Nucleus accumbens (tissue), 56 donors: Measurements from ENCODE around the gene PLD3.
"Not testable (repeated sequence)": the region's sequence is repeated elsewhere in the genome, so short reads cannot be mapped to it uniquely, and the experiment has no call there.

Experiments used
- DNase-seq, 56 donors: peaks; one replicate each; lab custom pipeline; 2025; lab: John Stamatoyannopoulos, UW

Gene PLD3

DNA sequence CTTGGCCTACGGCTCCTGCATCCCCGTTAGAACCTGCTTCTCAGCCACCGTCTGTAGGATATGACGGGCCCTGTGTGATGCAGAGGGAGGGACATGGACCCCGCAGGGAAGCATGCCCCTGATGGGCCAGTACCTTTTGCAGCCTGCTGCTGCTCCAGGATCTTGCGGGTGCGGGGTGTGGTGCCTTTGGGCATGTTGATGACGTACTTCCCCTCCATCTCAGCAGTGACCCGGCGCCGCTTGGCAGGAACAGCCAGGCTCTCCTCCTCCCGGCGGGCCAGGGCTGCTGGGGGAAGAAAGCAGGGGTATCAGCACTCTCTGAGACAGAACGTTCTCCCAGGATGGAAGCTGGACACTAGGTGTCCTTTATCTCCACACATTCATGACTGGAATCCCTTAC, 22.3 kb upstream of the PLD3 start:
- DNase-seq = no peak

DNA sequence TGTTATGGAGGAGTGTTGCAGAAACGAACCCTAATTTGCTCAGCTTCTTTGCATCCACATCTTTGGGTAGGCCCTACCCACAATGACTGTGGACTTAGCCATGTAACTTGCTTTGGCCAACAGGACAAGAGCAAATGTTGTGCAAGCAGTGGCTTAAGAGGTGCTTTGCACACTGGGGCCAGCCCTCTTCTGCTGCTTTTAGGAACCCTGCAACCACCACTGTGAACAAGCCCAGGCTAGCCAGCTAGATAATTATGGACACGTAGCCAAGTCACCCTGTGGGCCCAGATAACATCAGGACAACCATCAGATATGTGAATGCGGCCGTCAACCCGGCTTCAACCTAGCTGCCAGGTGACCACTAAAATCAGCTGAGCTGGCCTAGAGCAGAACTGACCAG, 17.4 kb upstream of the PLD3 start:
- DNase-seq = no peak

DNA sequence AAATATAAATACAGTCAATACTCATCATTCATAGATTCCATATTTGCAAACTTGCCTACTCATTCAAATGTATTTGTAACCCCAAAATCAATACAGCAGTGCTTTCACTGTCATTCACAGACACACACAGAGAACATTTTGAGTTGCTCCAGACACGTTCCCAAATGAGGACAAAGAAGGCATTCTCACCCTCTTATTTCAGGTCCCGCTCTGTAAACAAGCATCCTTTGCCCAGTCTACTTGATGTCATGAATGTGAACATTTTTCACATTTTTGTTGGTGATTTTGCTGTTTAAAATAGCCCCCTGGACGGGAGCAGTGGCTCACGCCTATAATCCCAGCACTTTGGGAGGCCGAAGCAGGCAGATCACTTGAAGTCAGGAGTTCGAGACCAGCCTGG, 15.8 kb upstream of the PLD3 start:
- peak in 11 of 56 donors; percentile 2 to 14 (median 6) for DNase-seq

DNA sequence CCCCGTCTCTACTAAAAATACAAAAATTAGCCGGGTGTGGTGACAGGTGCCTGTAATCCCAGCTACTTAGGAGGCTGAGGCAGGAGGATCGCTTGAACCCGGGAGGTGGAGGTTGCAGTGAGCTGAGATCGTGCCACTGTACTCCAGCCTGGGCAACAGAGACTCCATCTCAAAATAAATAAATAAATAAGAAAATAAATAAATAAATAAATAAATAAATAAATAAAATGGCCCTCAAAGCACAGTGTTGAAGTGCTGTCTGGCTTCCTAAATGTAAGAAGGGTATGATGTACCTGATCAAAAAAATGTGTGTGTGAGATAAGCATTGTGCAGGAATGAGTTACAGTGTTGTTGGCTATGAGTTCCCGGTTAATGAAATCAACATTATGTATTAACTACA, 15.4 kb upstream of the PLD3 start:
- DNase-seq = not testable (repeated sequence)

DNA sequence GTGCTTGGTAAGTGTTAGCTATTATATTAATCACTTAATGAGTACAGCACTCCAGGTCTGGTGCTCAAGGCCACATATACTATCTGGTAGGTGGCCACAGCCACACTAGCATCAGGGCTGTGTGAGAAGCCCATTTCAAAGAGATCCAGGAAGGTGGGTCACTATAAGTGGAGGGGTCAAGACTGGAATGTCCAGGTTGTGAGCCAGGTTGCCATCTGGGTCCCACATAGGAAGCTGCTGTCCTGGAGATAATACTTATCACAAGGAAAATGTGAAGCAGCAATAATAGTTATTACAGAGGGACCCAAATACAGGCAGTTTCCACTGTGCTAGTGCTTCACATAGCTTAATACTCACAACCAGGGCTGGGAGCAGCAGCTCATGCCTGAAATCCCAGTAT, 13.4 kb upstream of the PLD3 start:
- DNase-seq = no peak

DNA sequence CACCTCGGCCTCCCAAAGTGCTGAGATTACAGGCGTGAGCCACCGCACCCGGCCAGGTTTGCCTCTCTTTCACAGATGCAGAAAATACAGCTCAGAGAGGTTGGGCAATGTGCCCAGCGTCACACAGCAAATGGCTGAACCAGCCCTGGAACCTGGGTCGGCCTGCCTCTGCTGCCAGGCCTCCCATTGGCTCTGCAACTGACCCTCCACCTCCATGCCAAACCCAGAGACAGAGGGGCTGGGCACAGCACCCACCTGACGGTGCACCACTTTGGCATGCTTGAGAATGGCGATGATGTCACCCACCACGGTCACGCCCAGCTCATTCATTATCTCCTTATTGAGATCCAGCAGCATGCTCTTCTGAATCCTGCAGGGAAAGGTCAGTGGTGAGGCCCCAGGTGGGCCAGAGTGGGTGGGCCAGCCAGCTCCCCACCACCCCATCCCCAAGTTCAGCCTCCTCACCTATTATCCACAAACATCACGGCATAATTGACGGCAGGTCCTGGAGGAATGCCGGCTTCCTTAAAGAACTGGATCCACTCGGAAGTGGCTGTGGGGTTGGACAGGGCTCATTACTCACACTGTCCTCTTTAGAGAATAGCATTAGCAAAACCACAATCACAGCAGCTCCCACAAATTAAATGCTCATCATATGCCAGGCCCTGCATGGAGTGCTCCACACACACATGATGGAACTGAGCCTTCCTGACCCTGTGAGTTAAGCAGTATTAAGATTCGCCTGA, 12.5 kb upstream of the PLD3 start:
- no peak for DNase-seq

DNA sequence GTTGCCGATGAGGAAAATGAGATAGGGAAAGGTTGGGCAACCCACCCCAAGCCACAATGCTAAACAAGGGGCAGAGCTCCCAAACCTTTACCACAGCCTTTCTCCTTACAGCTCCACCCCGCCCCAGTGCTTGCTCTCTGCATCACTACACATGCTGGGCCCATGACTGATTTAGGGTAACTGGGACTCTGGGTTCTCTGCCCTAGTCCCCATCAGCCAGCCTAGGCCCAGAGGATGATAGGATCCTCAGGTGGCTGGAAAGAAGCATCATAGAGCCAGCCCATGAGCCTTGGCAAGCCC, 11.9 kb upstream of the PLD3 start:
- DNase-seq = no peak

DNA sequence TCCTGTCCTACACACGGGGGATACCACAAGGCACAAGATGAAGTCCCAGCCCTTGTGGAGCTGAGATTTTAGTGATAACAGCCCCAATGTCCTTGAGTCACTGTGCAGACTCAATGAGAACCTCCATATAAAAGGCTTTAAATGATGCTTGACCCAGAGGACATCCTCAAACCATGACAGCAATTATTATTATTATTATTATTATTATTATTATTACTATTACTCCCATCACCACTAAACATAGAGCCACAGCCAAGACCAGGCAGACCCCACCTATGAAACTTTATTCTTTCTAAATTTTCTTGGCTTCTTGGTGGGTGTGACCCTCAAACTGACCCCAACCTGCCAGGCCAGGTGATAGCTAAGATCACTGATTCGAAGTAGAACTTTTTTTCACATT, 11.4 kb upstream of the PLD3 start:
- no peak for DNase-seq

DNA sequence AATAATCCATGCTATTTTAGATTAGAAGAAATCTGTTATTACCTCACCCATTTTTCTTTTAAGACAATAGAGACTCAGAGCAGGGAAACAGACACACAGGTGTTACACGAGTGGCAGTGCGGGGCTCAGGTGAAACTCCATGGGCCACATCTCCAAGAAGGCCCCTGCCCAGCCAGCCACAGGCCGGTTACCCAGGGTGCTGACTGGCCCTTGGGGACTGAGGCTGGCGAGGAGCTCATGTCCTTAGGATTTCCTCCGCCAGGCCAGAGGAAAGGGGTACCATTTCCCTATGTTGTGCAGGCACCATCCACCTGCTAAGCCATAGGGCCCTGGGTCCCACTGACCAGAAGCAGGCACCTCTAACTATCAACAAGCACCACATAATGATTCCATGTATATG, 10.9 kb upstream of the PLD3 start:
- no peak for DNase-seq

DNA sequence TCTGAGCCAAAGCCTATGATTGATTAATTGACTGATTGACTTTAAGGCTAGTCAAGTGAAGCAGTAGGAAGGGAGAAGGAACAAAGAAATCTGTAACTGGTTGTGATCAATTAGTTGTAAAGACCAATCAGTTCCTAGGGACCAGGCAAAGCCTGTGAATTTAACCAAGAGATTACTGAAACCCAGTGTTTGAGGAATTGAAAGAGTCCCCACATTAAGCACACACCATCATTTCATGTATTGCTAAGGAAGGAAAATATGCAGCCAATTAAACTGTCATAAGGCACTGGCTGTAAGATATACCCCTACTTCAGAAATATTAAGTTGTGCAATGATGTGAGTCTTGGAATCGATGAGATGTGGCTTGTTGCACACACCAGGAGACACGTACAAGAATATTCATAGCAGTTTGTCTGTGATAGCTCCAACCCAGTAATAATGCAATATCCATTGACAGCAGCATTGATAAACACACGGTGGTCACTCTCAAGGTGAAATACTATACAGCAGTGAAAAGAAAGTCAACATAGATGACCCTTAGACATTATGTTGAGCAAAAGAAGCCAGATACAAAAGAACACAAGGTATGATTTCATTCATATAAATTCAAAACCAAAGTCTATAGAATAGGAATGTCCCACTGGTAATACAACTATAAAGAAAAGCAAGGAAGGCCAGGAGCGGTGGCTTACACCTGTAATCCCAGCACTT, 9.3 kb upstream of the PLD3 start:
- no peak for DNase-seq

DNA sequence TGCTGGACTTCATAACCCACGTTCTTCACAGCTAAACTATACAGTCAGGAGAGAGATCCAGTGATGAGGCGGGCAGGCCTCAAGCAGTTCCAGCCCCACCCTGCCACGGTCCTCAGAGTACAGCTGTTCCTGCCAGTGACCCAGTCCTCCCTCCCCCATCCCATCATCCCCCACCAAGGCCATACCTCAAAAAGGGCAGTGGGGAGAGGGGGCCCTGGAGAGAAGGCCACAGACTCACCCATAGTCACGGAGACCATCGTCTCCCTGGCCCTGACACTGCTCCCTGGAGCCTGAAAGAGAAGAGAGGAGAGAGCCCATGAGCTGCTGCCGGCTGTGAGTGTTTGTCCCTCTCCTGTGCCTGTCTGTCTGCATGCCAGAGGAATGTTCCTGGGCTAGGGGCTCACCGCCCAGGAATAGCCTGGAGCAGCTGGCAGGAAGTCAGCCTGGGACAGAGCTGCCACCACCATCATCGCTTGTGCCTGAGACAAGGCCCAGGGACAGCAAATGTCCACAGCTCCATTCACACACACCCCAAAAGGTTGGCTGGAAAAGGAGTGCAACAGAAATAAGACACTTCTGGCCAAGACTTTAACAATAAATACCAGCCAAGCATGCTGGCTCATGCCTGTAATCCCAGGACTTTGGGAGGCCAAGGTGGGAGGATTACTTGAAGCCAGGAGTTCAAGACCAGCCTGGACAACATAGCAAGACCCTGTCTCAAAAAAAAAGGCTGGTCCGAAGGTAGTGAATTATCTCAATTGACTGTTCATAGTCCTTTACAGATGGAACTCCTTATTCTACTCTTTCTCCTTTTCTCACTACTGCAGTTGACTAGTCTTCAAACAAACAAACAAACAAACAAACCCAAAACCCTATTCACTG, 6.7 kb upstream of the PLD3 start:
- DNase-seq = peak in 15 of 56 donors; percentile 3 to 46 (median 18)

DNA sequence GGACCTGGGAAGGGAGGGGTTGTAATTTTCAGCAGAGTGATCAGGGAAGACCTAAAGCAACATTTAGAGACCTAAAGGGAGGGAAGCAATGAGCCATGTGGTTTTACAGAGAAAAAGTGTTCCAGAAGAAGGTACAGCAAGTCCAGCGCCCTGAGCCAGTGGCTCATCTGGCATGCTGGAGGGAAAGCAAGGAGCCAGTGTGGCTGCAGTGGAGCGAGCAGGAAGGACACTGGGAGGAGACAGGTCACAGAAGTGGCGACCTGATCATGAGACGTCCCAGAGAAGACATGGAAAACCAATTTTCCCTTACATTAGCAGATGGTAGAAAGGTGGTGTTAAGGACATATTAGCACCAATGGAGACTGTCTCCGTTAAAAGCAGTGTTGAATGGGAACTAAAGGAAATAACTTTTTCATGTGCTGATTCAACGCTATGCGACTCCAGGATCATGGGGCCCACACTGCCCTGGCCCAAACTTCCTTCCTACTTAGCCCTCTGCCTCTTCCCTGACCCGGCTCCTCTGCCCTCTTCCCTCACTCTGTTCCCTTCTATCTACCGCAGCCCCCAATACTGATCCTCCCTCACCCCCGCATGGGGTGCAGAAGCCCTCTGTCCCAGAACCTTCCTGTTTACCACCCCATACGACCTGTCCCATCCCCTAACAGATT, 5.7 kb upstream of the PLD3 start:
- DNase-seq = no peak

DNA sequence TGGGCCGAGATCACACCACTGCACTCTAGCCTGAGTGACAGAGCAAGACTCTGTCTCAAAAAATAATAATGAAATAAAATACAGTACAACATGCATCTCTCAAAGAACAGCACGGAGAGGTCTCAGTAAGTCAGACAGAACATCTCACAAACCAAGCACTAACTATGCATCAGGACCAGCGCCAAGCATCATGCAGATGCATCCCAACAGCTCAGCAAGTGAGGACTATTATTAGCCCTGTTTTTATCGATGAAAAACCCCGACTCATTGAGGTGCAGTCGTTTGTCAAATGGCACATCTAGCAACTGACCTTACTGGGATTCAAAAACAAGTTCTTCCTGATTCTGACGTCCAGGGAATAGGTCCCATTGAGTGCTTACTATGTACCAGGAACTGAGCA, 4.1 kb upstream of the PLD3 start:
- DNase-seq = no peak

DNA sequence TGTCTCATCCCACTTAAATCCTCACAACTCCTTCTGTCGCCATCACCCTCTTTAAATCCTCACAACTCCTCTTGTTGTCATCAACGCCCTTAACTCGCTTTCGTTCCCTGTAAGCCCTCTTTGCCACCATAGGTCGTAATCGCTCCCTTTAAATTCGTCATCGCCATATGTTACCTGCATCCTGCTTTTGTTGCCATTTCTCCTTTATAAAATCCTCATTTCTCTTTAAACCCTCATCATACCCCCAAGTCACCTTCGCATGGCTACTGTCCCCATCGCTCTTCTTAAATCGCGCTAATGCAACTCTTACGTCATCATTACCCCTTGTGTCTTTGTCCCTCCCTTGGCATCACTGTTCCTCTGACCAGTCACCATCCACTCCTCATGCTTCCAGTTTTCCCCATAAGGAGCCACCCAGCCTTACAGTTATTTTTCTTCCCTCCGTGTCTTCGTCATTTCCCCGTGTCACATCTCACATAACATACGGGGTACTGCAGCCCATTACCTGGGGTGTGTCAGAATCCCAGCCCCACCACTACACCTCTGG, 539 bp downstream of the PLD3 start:
- peak in 10 of 56 donors; percentile 0 to 27 (median 15) for DNase-seq

DNA sequence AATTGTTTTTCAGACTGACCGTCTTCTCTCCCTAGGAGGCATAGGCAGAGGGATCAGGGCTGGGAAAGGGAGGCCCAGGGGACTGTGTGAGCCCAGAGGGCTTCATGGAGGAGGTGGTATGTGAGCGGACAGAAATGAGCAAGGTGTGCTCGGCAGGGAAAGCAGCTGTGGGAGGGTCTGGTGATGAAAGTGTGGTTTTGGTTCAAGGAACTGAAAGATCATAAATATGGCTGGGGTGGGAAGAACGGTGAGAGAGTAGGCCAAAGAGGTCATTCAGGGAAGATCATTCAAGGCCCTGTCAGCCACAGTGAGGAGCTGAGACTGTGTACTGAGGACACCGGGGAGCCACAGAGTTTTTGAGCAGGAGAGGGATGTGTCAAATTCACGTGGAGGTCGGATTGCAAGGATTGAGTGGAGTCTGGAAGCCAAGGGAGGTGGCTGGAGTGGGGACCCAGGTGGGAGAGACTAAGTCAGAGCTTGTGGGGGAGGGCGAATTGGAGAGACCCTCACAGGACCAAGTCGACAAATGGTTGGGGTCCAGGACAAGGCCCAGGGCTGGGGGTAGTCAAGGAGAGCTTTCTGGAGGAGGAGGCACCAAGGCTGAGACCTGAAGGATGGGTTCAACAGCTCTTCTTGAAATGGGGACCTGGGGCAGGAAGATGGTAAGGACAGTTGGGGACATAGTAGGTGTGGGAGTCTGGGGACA, 7.6 kb downstream of the PLD3 start:
- DNase-seq = no peak

DNA sequence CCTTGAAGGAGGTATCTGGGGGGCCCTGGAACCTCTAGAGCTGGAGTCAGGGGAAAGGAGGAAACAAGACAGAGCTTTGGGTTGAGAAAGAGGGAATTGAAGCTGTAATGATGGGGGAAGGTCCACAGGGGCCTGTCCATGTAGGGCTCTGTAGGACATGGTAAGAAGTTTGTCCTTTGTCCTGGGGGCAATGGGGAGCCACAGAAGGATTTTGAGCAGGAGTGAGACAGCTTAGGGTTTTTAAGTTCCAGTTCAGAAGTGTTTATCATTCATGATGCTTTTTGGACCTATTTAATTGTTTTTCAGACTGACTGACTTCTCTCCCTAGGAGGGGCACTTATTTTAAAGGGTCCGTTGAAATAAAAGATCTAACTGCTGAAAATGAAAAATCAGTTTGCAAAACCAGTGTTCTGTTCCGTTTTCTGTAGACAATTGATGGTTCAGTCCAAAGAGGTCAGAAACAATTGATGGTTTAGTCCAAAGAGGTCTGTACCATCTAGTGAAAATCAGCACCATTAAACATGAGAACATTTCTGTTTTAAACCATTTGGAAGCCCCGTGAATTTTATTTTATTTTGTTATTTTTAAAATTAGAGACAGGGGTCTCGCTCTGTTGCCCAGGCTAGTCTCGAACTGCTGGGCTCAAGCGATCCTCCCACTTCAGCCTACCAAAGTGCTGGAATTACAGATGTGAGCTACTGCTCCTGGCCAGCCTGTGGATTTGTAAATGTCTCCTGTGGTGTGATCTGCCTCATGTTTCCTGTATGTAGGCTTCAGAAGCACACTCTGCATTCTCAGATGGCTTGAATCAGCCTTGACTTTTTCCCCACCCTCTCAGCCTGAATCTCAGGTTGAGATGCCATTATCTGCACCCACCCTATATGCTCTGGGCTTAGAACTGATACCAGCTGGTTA, 8.4 kb downstream of the PLD3 start:
- DNase-seq = no peak

DNA sequence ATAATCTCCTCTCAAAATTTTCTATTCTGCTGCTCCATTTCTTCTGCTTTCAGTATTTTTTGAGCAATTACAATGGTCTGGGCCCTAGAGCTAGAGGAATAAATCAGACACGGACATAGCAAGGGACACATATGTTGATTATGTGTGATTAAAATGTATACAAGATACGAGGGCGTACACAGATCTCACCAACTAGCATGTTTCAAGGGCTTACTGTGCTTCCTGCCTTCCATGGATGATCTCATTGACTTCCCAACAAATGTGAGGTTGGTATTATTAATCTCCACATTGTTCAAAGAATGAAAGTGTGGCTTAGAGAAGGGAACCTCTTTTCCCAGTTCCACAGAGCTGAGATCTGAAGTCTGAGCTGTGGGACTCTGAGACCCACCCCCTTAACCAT, 9.1 kb downstream of the PLD3 start:
- DNase-seq = no peak

DNA sequence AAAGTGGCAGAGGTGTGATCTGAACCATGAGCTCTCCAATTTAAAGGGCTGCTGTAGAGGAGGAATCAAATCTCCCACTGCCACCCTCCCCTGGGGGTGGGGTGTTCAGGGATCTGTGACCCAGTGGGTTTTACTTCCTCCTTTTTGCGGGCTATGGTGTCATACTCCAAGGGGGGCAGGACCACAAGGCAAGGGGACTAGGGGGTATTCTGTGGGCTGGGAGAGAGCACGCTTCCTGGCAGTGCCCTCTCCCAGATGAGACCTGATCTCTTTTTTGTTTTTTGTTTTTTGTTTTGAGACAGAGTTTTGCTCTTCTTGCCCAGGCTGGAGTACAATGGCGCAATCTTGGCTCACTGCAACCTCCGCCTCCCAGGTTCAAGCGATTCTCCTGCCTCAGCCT, 10.3 kb downstream of the PLD3 start:
- peak in 4 of 56 donors; percentile 5 to 36 (median 13) for DNase-seq
